HL-60/S4 treated with retinoic acid at 250 ng/mL for 4 days and 3 days (cell line): Measurements from ENCODE around the gene MX2.
"Not testable (repeated sequence)": the region's sequence is repeated elsewhere in the genome, so short reads cannot be mapped to it uniquely, and the experiment has no call there.

ENCODE experiments used
- in situ Hi-C: fragments of 300-500 bp; cut with MboI; formaldehyde crosslinking; loops from 2 replicates; pipeline ENCODE4 v1.7.0; 2022; ENCODE audit warnings: low sequenced_read_pairs

The MX2 gene

GRCh38 chr21:41333752-41334151 is 28.1 kb upstream of the MX2 start:
- in situ Hi-C loops = no loop called here

GRCh38 chr21:41337515-41337914 is 24.3 kb upstream of the MX2 start:
- in situ Hi-C loops = no loop called here

GRCh38 chr21:41338455-41338854 is 23.4 kb upstream of the MX2 start:
- in situ Hi-C loops = no loop called here

- in situ Hi-C loops = no loop called here
These were observed 19.8 kb upstream of the MX2 start for GRCh38 chr21:41342035-41342434.

- in situ Hi-C loops = no loop called here
These were observed 17.7 kb upstream of the MX2 start for GRCh38 chr21:41344146-41344545.

- in situ Hi-C loops = no loop called here
These were observed 16.5 kb upstream of the MX2 start for GRCh38 chr21:41345356-41345755.

- in situ Hi-C loops = no loop called here
These were observed 15.7 kb upstream of the MX2 start for GRCh38 chr21:41345934-41346685.

- in situ Hi-C loops = no loop called here
These were observed 15.1 kb upstream of the MX2 start for GRCh38 chr21:41346758-41347157.

GRCh38 chr21:41348434-41348833 is 13.4 kb upstream of the MX2 start:
- in situ Hi-C loops = no loop called here

GRCh38 chr21:41349126-41349525 is 12.7 kb upstream of the MX2 start:
- in situ Hi-C loops = no loop called here

GRCh38 chr21:41349619-41350390 is 12.0 kb upstream of the MX2 start:
- in situ Hi-C loops = no loop called here

GRCh38 chr21:41350436-41351155 is 11.2 kb upstream of the MX2 start:
- in situ Hi-C loops = no loop called here

- in situ Hi-C loops = no loop called here
These were observed 4.3 kb upstream of the MX2 start for GRCh38 chr21:41357546-41357945.

- in situ Hi-C loops = no loop called here
These were observed 3.3 kb upstream of the MX2 start for GRCh38 chr21:41358193-41359166.

GRCh38 chr21:41359286-41359685 is 2.5 kb upstream of the MX2 start:
- in situ Hi-C loops = no loop called here

- in situ Hi-C loops = not testable (repeated sequence)
These were observed 2.1 kb upstream of the MX2 start for GRCh38 chr21:41359754-41360071.

GRCh38 chr21:41360072-41360821 is 1.6 kb upstream of the MX2 start:
- in situ Hi-C loops = no loop called here

GRCh38 chr21:41361053-41361785 is 608 bp upstream of the MX2 start:
- in situ Hi-C loops = no loop called here

- in situ Hi-C loops = no loop called here
These were observed 960 bp downstream of the MX2 start for GRCh38 chr21:41362605-41363369.
